ACHN (cell line): ENCODE results near the gene GPC5.

Experiments
- DNase-seq: peaks from one replicate; pipeline ENCODE4 v3.0.0-alpha.2; 2015
- in situ Hi-C: cut with HindIII; loops from 2 replicates; pipeline ENCODE4 v1.10.0; 2017; ENCODE audit warnings: low sequenced_read_pairs, low pct_ligation_motif_present, low pct_unique_long_range_greater_than_20kb

Gene GPC5

DNA sequence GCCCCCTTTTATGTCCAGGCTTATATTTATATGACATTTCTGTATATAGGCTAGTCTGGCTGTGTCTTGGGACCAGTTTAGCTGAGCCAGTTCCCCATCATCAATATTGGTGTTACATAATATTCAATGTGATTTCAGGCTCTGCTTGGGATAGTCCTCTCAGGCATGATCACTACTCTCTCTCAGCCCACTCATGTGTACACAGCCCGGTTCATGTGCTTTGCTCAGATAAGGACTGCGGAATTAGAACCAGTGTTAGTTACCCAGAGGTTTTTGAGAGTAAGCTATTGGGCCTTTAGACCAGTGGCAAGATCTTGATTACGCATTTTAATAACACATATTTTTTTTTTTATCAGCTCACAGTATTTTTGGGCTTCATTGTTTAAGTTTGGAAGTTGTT lies 219.9 kb downstream of the GPC5 start:
- in situ Hi-C loops = no loop called here
- no peak for DNase-seq

DNA sequence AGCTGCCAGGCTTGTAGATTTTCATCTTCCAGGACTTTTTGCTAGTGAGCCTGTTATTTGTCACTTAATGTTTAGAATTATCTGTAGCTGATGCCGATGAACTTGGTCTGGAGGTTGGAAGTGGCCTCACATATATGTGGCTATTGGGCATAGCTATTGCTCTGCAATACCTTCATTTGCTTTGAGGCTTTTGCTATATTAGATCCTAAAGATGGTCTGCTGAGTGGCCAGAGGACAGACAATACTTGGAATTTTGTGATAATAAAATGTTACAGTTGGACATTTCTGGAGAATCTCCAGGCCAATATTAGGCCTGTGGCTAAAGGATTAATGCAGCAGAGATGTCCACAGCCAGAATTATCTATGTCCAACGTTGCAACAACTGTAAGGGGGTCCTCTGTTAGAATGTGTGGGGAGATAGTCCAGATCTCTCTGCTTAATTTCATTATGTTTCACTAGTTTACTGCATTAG lies 222.3 kb downstream of the GPC5 start:
- in situ Hi-C loops = no loop called here
- DNase-seq = no peak

- DNase-seq = no peak
- in situ Hi-C loops = no loop called here
Measured at GRCh38 chr13:91621161-91621560, 222.7 kb downstream of the GPC5 start.

DNA sequence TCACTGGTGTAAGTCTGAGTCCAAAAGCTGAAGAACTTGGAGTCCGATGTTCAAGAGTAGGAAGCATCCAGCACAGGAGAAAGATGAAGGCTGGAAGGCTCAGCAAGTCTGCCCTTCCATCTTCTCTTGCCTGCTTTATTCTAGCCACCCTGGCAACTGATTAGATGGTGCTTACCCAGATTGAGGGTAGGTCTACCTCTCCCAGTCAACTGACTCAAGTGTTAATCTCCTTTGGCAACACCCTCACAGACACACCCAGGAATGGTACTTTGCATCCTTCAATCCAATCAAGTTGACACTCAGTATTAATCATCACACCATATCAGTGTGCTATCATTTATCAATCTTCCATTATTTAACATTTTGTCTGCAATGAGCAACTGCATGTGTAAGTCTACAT lies 223.5 kb downstream of the GPC5 start:
- in situ Hi-C loops = no loop called here
- no peak for DNase-seq

DNA sequence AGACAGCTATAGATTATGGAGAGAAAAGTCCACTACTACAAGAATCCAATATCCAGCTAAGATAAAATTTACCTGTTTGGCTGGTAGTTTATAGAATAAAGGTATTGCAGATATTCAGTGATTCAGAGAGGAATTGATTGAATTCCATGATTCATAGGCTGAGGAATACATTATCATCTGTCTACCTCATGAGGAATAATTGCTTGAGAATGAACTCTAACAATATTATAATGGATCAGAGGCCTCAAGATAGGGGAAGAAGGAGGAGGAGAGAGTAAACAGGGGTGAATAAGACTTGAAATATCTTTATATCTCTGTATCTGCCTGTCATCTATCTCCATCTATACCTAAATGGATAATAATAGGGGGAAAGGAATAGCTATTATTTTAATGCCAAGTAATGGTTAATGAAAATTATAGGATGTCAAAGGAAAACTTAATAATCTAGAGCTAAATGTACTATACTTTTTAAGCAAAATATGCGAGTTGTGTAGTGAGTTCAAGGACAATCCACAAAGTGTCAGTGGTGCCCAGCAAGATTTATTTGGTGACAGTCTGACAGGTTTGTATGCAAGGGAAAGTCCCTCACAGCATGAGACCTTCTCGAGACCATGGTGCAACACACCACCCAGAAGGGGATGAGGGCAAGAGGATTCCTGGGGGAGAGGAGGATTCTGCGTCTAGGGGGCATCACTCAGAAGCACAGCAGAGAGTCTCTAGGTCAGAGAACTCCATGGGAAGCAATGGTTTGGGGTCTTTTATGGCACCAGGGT lies 224.5 kb downstream of the GPC5 start:
- in situ Hi-C loops = no loop called here
- no peak for DNase-seq

DNA sequence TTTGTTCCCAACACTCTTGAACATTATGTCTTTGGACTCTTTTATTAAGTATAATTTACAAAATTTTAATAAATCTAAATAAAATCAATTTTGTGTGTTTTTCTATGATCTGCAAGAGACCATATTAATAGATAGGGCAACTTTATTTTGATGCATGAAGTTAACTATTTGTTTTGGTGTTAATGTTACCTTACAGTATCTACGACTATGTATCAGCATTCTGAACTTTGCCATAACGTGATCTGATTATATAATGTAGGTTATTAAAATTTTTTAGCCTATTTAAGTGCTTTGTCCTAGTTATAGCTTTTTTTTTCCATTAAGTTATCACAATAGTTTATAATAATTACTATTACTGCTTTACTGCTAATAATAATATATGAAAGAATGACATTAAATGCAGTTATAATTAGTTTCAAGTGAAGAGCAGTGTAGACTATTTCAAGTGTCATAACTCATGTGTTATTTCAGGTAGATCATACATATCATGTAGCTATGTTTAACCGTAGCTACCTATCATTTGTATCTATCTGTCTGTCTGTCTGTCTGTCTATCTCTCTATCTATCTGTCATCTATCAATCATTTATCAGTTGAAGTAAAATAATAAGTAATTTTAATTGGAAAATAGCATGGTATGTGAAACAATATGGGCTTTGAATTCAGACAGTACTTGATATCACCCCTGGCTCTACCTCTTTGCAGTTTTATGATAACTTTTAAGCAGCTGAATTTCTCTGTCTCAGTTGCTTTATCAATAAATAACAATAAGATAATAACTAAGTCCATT lies 229.7 kb downstream of the GPC5 start:
- no peak for DNase-seq
- in situ Hi-C loops = no loop called here

DNA sequence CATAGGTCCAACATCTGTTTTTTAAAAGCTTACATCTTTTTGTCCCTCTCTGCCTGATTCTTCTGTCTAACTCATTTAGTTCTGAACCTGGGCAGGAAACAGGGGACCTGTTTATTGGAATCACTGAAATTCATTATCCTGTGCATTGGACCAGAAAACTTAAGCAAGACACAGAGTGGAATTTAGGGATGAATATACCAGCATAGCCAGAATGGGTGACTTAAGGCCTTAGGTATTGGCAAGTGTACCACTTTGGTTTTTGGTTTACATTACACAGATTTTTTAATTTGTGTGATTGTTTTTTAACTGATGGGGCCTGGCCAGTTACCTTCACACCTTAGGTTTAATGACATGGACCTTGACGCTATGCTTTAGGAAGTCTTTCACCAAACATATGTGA lies 232.5 kb downstream of the GPC5 start:
- DNase-seq = no peak
- in situ Hi-C loops = no loop called here

- in situ Hi-C loops = no loop called here
- DNase-seq = no peak
Measured at GRCh38 chr13:91632086-91632485, 233.7 kb downstream of the GPC5 start.

GRCh38 chr13:91639330-91639729 lies 240.9 kb downstream of the GPC5 start:
- no peak for DNase-seq
- in situ Hi-C loops = no loop called here

DNA sequence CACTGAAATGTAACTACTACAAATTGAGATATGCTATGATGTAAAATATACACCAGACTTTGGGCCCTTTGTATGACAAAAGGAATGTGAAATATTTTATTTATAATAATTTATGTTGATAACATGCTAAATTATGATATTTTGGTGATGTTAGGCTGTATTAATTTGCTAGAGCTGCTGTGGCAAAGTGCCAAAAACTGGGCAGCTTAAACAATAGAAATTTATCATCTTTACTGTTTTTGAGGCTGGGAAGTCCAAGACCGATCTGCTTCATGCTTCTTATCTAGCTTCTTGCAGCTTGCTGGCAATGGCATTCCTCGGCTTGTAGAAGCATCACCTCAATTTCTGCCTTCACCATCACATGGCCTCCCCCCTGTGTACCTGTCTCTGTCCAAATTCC lies 245.0 kb downstream of the GPC5 start:
- in situ Hi-C loops = no loop called here
- no peak for DNase-seq

GRCh38 chr13:91644806-91645205 lies 246.4 kb downstream of the GPC5 start:
- no peak for DNase-seq

DNA sequence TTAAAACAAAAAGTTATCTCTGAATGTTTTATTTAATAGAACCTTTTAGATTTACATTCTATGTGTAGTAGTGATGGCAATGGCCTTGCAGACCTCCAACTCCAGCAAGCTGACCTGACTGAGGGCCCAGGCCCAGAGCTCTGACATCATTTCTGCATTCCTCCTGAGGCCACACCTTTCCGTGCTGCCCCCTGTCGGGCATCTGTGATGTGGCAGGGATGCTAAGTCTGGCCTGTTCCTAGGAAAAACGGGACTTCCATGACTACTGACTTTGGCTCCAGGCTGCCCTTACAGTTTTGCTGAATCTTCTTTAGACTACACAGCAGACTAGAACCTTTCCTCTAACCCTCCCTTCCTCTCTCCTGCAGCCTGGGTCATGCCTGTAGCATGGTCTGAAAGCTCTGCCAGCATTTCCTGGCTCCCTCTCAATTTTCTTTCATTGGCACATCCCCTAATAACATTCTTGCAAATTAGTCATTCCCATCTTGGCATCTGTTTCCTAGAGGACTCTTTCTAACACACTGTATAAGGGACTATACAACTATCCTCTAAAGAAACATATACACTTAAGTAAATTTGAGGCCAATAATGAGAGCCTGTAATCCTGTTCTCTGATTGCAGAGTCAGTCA lies 249.1 kb downstream of the GPC5 start:
- in situ Hi-C loops = no loop called here
- peak; percentile 40 for DNase-seq

More at GRCh38 chr13:91644806-91645205, 246.4 kb downstream of the GPC5 start:
- in situ Hi-C loops = no loop called here

- in situ Hi-C loops = no loop called here
- DNase-seq = no peak
Measured at GRCh38 chr13:91648012-91648411, 249.6 kb downstream of the GPC5 start.

DNA sequence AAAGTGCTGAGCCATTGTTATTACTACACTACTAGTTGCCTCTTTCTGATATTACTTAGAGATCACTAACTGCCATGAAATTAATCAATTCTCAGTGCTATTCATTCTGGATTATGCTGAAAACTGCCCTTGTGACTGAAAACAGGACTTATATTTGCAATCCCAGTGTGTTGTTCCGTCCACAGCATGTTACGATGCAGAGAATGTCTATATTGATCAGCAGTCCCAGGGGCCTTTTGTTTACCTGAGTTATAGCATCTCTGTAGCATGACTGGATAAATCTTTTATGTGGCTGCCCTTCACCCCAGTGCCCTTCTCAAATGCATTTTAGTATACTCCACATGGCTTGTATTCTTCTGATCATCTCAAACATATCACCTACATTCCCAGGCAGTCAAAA lies 251.0 kb downstream of the GPC5 start:
- no peak for DNase-seq
- in situ Hi-C loops = no loop called here

- in situ Hi-C loops = no loop called here
- no peak for DNase-seq
Measured at GRCh38 chr13:91652404-91653301, 254.2 kb downstream of the GPC5 start.

- no peak for DNase-seq
- in situ Hi-C loops = no loop called here
Measured at GRCh38 chr13:91655731-91656130, 257.3 kb downstream of the GPC5 start.

DNA sequence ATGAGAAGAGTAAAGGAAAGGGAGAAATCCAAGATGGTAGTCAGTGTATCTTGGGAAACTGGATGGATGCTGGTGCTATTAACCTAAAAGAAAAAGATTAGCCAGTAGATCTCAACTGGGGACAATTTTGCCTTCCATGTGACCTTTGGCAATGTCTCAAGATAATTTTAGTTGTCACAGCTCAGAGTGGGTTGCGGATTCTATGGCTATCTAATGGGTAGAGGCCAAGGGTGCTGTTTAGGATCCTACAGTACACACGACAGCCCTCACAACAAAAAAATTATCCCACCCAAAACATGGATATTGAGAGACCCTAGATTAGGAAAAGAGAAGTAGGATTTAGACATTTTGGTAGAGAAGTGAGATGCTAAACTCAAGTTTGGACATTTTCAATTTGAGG lies 258.9 kb downstream of the GPC5 start:
- DNase-seq = no peak
- in situ Hi-C loops = no loop called here

DNA sequence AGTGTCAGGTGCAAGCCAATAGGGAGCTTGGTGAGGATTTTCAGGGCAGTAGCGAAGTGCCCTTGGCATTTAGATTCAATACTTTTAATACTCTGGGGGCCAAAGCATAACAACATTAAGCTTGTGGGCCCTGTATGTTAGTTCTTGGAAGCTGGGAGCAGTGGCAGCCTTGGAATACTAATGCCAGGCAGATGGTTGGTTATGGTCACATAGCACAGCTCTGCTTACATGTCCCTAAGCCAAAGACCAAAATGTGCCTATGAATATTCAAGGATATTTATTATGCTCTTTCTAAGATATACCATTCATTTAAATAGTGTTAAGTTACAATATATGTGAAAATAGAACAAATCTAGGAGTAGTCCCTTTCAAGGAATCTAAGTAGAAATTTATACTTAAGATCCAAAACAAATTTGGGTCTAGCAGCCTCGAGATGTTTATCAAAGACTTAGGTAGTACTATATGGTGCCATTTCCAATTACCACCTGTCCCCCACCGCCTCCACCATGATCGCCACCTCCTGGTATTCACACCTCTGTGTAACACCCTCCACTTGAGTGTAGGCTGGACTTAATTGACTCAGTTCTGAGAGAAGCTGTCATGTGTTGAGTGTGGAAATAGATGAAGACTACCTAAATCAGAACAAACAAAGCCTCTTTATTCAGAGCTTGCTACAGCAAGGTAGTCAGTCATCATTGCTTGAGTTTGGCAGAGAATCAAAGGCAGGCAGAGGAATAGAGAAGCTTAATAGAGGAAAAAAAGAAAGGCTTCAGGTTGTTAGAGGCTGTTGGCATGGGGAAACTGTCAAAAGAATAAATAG lies 261.0 kb downstream of the GPC5 start:
- in situ Hi-C loops = no loop called here
- no peak for DNase-seq
